Muscle of arm (tissue), 12 donors: ENCODE measurements around the gene ADCY3. TPM values are rescaled to one million over a fixed set of nuclear protein-coding genes. Genes with fewer than 3 reads are reported as not detected.
"Not testable (repeated sequence)": the region's sequence is repeated elsewhere in the genome, so short reads cannot be mapped to it uniquely, and the experiment has no call there.

Experiments
- DNase-seq: peaks from one replicate; pipeline ENCODE4 v3.0.0-alpha.2; 2013
- polyA plus RNA-seq, 12 donors: library from polyadenylated mRNA; unstranded; fragments of 120-200 nt; gene quantifications; one replicate each; pipeline ENCODE4 v1.2.1, GENCODE V29; 2013; ENCODE audit not compliant: insufficient read length in 12 of 12

The ADCY3 gene
- polyA plus RNA-seq, 12 donors = 14.9 to 41.6 (median 24.9) TPM; not detected in 1

DNA sequence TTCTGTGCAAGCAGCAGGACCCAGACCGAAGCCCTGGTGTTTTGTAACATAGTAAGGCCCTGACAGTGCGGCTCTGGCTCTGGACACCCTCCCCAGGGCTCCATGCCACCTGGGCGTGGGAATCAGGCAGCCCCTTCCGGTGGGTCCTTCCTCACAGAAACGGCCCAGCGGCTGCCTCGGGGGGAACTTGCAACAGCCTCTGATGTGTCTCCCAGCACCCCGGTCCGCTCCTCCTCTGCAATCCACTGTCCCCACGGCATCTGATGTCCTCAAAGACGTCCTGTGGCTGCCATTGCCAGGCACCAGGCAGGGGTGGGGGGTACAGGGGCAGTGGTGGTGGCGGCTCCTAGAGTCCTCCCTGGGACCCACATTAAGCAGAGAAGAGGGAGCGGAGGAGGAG is 68.0 kb downstream of the ADCY3 start:
- DNase-seq = no peak

DNA sequence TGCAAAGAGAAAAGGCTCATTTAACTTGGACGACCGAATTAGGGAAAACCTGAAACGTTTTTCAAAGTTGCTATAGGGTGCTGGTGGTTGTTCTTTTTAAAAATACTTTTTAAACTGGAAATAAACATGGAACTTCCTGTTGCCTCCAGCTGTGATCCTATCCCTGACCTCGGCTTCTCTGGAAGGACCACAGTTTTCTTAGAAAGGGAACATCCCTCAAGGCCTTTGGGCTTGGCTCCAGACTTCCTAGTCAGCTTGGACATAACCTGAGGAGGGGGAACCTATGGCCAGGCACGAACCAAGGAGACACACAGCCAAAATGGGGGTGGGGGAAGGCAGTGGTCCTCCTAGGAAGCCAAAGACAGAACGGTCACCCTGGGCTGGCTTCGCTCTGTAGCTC is 69.1 kb downstream of the ADCY3 start:
- peak; percentile 30 for DNase-seq

DNA sequence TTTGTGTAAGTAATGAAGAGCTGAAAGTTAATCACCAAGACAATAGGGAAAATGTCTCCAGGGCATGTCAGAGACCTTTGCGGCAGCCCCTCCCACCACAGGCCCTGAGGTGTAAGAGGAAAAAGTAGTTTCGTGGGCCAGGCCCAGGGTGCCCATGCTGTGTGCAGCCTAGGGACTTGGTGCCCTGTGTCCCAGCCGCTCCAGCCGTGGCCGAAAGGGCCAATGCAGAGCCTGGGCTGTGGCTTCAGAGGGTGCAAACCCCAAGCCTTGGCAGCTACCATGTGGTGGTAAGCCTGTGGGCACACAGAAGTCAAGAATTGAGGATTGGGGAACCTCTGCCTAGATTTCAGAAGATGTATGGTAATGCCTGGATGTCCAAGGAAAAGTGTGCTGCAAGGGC is 74.3 kb downstream of the ADCY3 start:
- no peak for DNase-seq

DNA sequence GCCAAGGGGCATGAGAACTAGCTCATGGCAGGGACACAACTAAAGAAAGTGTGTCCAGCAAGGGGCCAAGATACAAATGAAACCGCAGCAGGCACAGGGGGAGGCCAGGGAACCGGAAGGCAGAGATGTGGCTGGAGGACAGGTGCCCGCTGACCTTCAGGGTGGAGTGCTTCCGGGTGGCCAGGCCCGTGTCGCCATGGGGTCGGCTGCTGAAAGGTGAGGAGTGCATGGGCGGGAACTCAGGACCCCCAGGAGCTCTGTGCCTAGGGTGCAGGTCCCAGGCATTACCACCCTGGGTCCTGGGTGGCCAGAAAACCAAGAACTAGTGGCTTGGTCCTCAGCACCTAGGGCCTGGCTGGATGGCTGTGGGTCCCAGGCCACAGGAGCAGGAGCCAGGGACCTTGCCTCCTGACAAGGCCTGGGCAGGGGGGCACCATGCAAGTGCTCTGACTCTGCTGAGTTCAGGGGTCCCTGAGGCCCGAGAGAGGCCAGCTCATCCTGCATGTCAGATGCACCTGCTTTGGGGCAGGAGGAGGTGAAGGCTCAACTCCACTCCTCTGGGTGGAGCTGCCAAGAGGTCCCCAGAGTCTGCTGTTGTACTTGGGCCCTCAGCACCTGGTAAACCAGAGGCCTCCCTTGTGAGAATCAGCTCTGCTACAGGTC is 75.9 kb downstream of the ADCY3 start:
- no peak for DNase-seq

DNA sequence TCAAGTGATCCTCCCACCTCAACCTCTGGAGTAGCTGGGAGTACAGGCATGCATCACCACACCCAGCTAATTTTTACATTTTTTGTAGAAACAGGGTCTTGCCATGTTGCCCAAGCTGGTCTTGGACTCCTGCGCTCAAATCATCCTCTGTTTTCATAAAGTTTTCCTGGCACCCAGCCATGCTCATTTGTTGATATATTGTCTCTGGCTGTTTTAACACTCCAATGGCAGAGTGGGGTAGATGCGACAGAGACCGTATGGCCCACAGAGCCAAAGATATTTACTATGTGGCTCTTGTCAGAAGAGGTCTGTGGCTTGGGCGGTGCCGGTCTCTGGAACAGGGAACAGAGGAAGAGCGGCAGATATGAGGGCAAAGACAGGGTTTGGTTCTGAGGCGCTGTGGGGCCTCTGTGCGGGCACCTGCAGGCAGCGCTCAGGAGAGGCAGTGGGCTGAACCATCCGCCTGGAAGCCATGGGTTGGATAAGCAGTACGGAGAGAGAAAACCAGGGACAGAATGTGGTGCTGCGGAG is 76.6 kb downstream of the ADCY3 start:
- no peak for DNase-seq

DNA sequence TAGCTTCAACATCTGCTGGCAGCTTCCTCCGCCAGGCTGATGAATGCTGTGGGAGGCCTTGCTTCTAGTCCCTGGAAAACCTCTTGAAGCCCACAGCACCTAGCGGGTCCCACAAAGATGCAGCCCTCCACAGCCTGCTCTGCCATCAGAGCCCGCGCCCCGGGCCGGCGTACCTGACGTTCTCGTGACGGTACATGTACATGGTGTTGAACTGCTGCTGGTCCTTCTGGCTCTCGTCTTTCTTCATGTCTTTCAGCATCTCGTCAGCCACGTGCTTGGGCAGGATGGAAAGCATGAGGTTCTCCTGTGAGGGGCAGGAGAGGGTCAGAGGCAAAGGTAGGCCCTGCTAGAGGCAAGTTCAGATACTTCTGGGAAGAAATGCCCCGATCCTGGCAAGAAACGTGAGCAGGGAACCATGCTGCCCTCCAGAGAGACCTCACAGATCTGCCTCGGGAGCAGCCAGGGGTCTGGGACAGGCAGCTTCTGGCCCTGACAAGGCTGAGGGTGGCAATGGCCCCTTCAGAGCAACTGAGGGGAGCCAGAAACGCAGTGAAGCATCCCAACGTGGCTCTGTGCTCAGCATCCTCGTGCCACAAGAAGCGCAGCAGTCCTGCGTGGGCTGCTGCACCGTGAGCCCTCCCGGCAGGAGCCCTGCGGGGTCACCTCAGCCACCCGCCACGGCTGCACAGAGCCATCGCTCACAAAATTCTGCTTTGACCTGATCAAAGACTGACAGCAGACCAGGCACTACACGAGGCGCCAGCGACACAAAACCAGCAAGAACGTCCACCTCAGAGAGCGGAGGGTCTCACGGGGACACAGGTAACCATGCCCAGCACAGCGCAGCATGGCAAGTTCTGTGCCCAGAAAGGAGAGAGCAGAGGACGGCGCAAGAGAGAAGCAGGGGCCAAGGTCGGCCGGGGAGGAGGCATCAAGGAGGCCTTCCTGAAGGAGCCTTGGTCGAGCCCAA is 77.7 kb downstream of the ADCY3 start:
- no peak for DNase-seq

DNA sequence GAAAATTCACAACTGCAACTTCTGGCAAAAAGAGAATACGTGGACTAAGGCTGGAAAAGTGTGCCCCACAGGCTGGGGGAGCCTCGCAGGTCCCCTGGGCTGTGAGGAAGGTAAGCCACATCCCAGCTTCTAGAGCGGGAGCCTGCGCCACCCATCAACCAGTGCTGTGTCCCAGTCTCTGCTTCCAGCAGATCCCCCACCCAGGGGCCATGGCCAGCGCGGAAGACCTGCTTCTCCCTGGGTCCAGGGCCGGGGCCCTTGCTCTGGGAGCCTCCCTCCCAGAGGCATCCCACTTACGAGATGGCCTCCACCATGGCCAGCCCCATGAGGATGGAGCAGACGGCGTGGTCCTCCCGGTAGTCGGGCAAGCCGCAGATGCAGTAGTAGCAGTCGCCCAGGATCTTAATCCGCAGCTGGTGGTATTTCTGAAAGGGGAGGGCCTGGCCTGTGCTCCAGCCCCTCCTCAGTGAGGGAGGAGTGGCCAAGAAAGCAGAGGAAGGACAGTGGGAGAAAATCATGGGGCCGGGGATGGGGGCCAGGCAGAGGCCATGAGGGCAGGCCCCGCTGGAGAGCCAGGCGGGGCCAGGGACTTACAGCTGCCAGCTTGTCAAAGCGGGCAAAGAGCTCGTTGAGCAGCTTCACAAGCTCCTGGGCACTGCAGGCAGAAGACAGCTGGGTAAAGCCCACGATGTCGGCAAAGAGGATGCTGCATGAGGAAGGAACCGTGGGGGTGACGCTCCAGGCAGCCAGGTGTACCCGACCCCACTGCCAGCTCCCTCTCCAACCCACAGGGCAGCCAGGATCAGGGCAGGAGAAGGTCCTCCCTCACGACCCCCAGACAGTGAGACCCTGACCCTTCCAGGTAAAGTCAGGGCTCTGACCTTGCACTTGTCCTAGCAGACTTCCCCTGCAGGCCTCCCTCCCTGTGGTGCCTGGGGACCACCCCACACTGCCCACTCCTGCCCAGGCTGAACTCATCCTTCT is 78.8 kb downstream of the ADCY3 start:
- no peak for DNase-seq

DNA sequence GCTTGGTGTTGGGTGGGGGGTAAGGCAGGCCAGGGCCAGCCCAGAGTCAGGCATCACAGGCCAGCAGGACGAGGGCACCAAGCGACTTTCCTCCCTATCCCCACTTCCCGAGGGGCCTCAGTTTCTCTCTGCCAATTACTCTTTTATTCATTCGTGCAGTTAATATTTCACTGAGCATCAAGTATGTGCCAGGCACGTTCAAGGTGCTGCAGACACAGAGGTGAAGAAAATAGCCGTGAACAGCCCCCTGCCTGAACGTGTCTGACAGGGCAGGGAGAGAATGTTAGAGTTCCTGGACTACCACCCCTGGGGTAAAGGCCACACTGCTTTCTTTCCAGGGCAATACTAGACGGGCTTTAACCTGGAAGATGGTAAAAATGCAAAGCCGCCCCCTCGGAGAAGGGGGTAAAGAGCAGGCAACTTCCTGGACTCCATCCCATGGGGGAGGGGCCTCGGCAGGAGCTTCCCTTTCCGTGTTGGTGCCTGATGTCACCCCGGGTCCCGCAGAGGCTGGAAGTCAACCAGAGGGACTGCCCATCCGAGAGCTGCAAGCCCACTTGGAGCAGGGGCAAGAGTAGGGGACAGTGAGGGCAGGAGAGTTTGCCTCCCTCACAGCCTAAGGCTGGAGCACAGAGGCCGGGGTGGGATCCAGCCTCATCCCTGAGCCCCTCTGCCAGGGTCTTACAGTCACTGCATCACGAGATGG is 79.7 kb downstream of the ADCY3 start:
- no peak for DNase-seq

DNA sequence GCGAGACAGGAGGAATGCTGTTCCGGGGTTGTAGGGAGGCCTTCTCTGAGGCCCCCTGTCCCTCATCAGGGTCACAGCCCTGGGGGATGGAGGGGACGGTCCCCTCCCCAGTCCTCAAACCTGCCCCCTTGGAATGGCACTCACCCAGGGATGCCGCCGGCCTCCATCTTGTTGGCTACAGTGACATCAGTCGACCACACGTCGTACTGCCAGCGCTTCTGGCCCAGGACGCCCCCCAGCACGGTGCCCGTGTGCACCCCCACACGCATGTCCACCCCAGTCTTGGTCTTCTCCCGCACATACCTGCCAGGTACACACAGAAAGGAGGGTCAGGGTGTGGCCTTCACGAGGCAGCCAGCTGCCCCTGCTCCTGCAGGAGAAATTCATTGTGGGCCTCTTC is 80.3 kb downstream of the ADCY3 start:
- no peak for DNase-seq

DNA sequence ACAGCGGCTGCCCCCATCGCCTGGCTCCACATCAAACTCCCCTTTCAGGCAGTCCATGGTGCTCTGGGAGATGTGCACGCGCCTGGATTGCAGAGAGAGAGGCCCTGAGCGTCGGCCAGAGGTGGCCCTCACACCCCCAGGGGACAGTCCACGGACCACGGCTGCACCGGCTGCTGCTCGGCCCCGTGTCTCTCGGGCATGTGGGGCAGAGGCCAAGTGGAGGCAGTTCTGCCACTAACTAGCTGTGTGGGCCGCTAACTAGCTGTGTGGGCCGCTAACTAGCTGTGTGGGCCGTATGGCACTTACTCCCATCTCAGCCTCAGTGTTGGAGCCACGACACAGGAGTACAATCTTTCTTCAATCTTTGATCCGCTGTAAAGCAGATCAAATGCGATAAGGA is 81.5 kb downstream of the ADCY3 start:
- DNase-seq = no peak

DNA sequence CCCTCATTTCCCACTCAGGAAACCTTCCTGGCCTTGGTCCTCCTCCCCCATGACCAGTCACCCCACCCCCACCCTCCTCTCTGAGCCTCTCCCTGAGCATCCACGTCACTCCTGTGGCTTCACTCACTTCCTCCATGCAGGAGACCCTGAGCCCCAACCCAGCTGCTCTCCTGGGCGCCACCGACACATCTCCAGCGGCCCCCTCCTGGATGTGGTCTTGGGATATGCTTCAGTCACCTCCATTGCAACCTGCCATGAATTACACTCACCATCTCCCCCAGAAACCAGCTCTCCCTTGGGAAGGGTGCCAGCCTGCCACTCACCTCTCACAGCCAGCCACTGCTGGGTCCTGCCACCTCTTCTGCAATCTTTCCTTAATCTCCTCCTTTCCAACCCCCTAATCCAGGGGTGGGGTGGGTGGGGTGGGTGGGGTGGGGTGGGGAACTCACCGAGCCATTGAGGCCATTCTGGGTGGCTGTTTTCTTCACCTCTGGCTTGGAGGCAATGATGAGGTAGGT is 82.0 kb downstream of the ADCY3 start:
- DNase-seq = no peak

DNA sequence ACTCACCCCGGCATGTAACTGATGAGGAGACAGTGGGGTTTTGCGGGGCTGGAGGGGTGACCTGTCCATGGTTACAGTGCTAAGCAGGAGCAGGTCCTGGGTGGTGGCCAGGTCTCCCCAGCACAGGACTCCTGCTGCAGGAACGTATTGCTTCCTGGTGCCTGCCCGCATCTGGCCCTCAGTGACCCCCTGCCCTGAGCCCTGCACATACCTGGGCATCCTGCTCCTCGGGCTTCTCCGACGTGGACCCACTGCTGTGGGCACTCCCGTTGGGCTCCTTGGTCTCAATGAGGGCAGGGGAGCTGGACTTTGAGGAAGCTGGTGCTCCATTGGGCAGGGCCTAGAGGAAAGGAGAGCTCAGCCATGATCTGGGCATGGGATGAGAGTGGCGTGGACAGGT is 83.3 kb downstream of the ADCY3 start:
- DNase-seq = no peak

DNA sequence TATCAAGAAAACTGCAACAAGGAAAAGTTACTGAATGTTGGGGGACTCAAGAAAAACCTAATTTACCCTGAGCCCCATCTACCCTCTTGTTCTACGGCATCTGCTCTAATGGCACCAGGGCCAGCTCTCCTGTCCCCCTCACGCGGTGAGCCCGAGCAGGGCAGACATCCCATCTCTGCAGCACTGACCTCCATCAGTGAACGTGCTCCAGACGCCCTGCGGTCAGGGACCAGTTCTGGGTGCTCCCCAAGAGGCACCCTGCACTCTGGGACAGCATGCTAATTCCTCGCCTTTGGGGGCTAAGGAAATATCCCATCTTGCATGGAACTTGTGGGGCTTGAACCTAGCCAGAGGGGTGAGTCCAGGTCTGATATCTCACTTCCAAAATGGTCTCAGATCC is 83.8 kb downstream of the ADCY3 start:
- no peak for DNase-seq

DNA sequence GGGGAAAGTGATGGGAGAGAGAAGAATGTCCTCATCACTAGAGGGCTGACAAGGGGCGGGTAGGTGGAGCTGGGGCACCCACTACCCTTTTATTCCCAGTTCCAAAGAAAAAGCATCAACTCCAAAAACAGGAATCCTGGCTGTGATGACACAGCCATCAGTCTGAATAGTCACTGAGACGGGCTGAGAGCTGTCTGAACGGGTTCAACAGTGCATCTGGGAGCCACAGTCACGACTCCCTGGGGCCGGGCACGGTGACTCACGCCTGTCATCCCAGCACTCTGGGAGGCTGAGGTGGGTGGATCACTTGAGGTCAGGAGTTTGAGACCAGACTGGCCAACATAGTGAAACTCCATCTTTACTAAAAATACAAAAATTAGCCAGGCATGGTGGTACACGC is 84.6 kb downstream of the ADCY3 start:
- DNase-seq = not testable (repeated sequence)

DNA sequence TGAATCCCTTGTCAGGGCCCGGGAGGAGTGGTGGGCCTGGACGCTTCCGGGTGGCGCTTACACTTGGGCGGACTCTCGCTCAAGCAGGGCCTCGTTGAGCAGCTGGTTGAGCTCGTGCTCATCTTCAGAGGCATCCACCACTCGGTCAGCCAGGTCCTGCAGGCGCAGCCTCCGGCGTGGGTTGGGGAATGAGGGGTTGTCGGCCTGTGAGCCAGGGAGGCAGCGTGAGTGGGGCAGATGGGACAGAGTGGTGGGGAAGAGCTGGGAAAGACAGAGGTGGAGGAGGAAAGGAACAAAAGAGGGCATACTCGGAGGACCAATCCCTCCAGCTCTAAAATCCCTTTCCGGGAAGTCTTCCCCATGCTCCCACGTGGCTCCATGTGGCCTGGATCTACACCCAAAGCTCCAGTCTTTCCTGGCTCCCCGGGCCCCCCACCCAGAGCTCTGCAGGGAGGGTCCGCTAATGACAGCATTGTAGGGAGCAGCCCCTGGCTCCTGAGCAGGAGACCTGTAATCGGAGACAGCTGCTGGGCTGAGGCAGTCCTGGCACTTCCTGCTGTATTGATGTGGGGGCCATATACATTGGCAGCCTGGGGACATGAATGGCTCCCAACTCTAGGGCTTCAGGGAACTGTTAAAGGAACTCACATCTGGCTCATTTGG is 85.2 kb downstream of the ADCY3 start:
- no peak for DNase-seq

DNA sequence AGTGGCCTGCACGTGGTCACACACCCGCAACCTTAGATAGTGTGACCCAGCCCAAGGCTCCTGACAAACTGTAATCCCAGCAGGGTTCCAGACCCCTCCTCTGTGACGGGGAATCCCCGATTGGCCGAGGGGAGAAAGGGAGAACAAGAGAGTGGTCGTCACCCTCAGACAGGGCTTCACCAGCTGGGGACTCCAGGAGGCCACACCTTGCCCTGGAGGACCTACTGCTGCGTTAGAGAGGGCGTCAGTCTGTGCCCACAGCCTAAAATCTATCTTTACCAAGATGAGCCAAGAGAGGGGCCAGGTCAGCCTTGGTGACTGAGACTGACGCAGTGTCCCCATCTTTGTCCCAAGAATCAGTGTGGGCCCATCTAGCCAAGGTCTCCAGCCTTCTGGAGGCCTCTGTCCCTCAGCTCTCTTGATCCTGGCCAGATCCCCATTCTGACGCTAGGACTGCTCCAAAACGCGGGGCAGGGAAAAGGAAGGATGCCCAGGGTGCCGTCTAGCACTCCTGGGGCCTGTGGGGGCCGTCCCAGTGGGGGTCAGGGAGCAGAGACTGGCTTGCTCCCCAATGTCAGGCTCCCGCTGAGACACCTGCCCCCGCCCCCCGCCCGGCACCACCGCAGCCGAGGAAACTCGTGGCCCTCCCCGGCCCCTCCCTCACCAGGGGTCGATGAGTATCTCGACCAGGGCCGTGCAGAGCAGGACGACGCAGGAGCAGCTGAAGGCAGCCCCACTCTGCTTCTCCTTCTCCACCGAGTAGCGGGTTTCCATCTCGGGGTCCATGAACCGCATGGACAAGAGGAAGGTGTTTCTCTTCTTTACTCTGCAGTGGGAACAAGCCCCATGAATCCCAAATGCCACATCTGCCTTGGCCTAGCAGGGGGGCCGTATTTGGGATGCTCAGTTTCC is 86.0 kb downstream of the ADCY3 start:
- DNase-seq = no peak

DNA sequence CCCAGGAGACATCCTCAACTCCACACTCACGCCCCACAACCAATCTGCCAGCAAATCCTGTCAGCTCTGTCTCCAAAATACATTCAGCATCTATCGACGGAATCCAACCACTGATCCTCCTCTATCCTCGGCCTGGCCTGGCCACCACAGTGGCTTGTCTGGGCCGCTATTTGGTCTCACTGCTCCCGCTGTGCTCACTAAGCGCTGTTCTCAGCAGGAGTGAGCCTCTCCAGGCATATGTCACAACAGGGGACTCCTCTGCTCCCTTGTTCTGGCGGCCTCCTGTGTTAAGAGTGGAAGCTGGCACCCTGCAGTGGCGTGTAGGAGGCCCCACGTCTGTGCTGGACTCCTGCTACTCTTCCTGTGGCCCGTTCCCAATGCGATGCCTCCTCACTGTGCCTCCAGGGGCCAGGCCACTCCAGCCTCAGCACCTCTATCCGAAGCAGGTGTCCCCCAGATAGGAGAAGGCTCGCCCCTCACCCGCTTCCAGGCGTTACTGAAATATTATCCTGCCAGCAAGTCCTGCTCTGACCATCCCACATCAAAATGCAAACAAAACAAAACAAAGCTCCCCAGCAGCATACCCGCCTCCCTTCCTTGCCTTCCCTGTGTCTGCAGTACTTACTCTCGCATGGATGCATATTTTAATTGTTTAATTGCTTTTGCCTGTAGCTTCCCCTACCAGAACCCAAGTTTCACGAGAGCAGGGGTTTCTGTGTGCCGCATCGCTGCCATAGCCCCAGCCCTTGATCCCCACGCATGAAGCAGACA is 86.9 kb downstream of the ADCY3 start:
- DNase-seq = no peak

DNA sequence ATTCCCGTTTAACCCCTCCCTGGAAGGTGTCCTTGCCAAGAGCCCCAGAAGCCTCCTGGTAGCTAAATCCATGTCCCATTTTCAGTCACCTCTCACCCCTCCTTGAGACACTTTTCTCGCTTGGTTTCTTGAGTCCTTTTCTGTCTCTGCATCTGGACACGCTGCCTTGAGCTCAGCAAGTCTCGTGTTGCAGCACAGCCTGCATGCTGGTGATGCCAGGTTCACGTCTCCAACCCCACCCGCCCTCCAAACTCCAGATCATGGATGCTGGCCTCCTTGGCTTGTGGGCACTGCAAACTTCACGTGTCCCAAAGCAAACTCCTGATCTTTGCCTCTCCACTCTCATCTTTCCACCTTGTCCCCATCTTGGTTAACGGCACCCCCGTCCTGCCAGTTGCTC is 87.5 kb downstream of the ADCY3 start:
- no peak for DNase-seq
